ENCODE measurements around the gene SLC16A5. TPM values are rescaled to one million over a fixed set of nuclear protein-coding genes. Genes with fewer than 3 reads are reported as not detected.

The SLC16A5 gene
- total and polyA plus RNA-seq, 10 of the 15 experiments (the other 5 are each of a cell fraction or from before 2014, with no cell fraction given): 0.03 to 3.1 (median 0.96) TPM

DNA sequence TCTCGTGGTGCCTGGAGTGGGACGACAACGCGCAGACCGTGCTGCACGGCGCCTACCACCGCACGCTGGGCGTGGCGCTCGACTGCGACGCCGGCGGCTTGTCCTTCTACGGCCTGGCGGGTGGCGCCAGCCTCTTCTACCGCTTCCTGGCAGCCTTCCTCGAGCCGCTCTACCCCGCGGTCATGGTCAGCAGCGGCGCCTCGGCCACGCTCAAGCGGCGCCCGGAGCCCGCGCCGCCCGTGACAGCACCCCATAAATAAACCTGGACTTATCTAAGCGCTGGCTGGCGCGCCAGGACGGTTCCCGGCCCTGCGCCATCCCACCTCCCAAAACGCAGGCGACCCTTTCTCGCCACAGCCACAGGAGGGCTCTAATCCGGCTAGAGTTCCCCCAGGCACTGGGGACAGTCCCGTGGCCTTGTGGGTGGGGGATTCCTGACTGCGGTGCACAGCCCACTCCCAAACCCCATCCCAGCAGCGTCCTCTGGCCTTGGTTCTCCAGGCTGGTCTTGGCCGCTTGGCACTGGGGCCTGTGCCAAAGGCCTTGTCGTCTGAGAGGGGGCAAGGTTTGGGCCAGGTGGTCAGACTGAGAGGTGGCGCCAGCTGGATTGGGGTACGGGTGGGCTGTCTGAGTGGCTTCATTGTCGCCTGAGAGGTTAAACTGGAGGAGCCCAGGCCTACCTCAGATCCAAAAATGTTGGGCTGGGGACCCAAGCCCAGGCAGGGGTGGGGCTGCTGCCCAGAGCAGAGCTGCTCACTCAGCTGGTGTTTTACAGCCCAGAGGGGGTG, 10.1 kb upstream of the SLC16A5 start (continued):
- TF ChIP-seq, protein P1, sequence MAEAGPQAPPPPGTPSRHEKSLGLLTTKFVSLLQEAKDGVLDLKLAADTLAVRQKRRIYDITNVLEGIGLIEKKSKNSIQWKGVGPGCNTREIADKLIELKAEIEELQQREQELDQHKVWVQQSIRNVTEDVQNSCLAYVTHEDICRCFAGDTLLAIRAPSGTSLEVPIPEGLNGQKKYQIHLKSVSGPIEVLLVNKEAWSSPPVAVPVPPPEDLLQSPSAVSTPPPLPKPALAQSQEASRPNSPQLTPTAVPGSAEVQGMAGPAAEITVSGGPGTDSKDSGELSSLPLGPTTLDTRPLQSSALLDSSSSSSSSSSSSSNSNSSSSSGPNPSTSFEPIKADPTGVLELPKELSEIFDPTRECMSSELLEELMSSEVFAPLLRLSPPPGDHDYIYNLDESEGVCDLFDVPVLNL (IDR thresholded peaks at IDR 0.05; ENCODE audit: low read depth, low read length): no peak
- TF ChIP-seq HDGF (IDR thresholded peaks at IDR 0.05) (no peak), STAT1 (conservative IDR thresholded peaks at IDR 0.05) (no peak; the same call in 1 of the 2 replicates), CUX1 (IDR thresholded peaks at IDR 0.05; ENCODE audit: insufficient replicate concordance, low read depth, low read length) (no peak), ZNF24 (IDR thresholded peaks at IDR 0.05) (no peak), TARDBP (IDR thresholded peaks at IDR 0.05; ENCODE audit: borderline replicate concordance) (0 out of 2 replicates have a peak, but pooled peaks have one; percentile 13), KLF5 (IDR thresholded peaks at IDR 0.05; ENCODE audit: partially characterized antibody) (no peak), PBX3 (IDR thresholded peaks at IDR 0.05; ENCODE audit: insufficient replicate concordance, low read depth, low read length) (no peak), CBFB (IDR thresholded peaks at IDR 0.05; ENCODE audit: low read depth) (peak; percentile 53), PKNOX1 (IDR thresholded peaks at IDR 0.05) (no peak), NR2F1 (conservative IDR thresholded peaks at IDR 0.05) (0 out of 2 replicates have a peak, but pooled peaks have one; percentile 9)
- TF ChIP-seq, protein P2, sequence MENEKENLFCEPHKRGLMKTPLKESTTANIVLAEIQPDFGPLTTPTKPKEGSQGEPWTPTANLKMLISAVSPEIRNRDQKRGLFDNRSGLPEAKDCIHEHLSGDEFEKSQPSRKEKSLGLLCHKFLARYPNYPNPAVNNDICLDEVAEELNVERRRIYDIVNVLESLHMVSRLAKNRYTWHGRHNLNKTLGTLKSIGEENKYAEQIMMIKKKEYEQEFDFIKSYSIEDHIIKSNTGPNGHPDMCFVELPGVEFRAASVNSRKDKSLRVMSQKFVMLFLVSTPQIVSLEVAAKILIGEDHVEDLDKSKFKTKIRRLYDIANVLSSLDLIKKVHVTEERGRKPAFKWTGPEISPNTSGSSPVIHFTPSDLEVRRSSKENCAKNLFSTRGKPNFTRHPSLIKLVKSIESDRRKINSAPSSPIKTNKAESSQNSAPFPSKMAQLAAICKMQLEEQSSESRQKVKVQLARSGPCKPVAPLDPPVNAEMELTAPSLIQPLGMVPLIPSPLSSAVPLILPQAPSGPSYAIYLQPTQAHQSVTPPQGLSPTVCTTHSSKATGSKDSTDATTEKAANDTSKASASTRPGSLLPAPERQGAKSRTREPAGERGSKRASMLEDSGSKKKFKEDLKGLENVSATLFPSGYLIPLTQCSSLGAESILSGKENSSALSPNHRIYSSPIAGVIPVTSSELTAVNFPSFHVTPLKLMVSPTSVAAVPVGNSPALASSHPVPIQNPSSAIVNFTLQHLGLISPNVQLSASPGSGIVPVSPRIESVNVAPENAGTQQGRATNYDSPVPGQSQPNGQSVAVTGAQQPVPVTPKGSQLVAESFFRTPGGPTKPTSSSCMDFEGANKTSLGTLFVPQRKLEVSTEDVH (IDR thresholded peaks at IDR 0.05; ENCODE audit: low read depth, partially characterized antibody): no peak
- TF ChIP-seq, protein P3, sequence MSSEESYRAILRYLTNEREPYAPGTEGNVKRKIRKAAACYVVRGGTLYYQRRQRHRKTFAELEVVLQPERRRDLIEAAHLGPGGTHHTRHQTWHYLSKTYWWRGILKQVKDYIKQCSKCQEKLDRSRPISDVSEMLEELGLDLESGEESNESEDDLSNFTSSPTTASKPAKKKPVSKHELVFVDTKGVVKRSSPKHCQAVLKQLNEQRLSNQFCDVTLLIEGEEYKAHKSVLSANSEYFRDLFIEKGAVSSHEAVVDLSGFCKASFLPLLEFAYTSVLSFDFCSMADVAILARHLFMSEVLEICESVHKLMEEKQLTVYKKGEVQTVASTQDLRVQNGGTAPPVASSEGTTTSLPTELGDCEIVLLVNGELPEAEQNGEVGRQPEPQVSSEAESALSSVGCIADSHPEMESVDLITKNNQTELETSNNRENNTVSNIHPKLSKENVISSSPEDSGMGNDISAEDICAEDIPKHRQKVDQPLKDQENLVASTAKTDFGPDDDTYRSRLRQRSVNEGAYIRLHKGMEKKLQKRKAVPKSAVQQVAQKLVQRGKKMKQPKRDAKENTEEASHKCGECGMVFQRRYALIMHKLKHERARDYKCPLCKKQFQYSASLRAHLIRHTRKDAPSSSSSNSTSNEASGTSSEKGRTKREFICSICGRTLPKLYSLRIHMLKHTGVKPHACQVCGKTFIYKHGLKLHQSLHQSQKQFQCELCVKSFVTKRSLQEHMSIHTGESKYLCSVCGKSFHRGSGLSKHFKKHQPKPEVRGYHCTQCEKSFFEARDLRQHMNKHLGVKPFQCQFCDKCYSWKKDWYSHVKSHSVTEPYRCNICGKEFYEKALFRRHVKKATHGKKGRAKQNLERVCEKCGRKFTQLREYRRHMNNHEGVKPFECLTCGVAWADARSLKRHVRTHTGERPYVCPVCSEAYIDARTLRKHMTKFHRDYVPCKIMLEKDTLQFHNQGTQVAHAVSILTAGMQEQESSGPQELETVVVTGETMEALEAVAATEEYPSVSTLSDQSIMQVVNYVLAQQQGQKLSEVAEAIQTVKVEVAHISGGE (CRISPR knock-in tag; IDR thresholded peaks at IDR 0.05): no peak
